H9 (cell line): ENCODE measurements around the gene SPINT1. TPM values are rescaled to one million over a fixed set of nuclear protein-coding genes. Genes with fewer than 3 reads are reported as not detected.

Experiments
- DNase-seq: peaks from one replicate; pipeline ENCODE4 v3.0.0-alpha.2; 2017
- H2AFZ ChIP-seq: one replicate; pipeline ENCODE4 v1.6.1; 2013; ENCODE audit warnings: mild to moderate bottlenecking, low read length, control low read depth, moderate library complexity
- H2AK5ac ChIP-seq: 2 replicates; pipeline ENCODE4 v1.6.1; 2013; ENCODE audit warnings: low read length, control low read depth, mixed read lengths; ENCODE audit not compliant: insufficient read length
- H2BK120ac ChIP-seq: one replicate; pipeline ENCODE4 v1.6.1; 2013; ENCODE audit warnings: low read depth, mild to moderate bottlenecking, low read length, control low read depth, inconsistent platforms; ENCODE audit not compliant: poor library complexity, severe bottlenecking
- H2BK12ac ChIP-seq: 2 replicates; pipeline ENCODE4 v1.6.1; 2013; ENCODE audit warnings: low read length, control low read depth, mixed read lengths, low read depth; ENCODE audit not compliant: insufficient read length
- H2BK15ac ChIP-seq: 2 replicates; pipeline ENCODE4 v1.6.1; 2013; ENCODE audit warnings: low read depth, low read length, control low read depth
- H2BK20ac ChIP-seq: one replicate; pipeline ENCODE4 v1.6.1; 2013; ENCODE audit warnings: low read depth, mild to moderate bottlenecking, low read length, control low read depth, inconsistent platforms; ENCODE audit not compliant: poor library complexity, severe bottlenecking
- H2BK5ac ChIP-seq: 2 replicates; pipeline ENCODE4 v1.6.1; 2013; ENCODE audit warnings: low read length, control low read depth, mixed read lengths; ENCODE audit not compliant: insufficient read length
- H3K14ac ChIP-seq: 2 replicates; pipeline ENCODE4 v1.6.1; 2013; ENCODE audit warnings: low read length, control low read depth; ENCODE audit not compliant: insufficient read depth
- H3K18ac ChIP-seq: 2 replicates; pipeline ENCODE4 v1.6.1; 2013; ENCODE audit warnings: low read depth, mild to moderate bottlenecking, mixed read lengths, low read length, control low read depth; ENCODE audit not compliant: insufficient read length
- H3K23ac ChIP-seq: 2 replicates; pipeline ENCODE4 v1.6.1; 2013; ENCODE audit warnings: low read length, control low read depth, mixed read lengths, low read depth; ENCODE audit not compliant: insufficient read length
- H3K23me2 ChIP-seq: 2 replicates; pipeline ENCODE4 v1.6.1; 2013; ENCODE audit warnings: low read depth, mild to moderate bottlenecking, mixed read lengths, low read length, control low read depth; ENCODE audit not compliant: insufficient read length, poor library complexity, severe bottlenecking
- H3K27ac ChIP-seq: 2 replicates; pipeline ENCODE4 v1.5.1; 2013; ENCODE audit warnings: low read length, control low read depth, mixed read lengths, low read depth; ENCODE audit not compliant: insufficient read length
- H3K27me3 ChIP-seq: 2 replicates; pipeline ENCODE4 v1.6.1; 2013; ENCODE audit warnings: low read length, control low read depth, inconsistent platforms; ENCODE audit not compliant: insufficient read depth
- H3K4ac ChIP-seq: 2 replicates; pipeline ENCODE4 v1.6.1; 2013; ENCODE audit warnings: low read depth, mild to moderate bottlenecking, control low read depth, inconsistent platforms, low read length, moderate library complexity
- H3K4me1 ChIP-seq: 2 replicates; pipeline ENCODE4 v1.6.1; 2013; ENCODE audit warnings: low read length, control low read depth, inconsistent platforms; ENCODE audit not compliant: insufficient read depth
- H3K4me2 ChIP-seq: 2 replicates; pipeline ENCODE4 v1.6.1; 2013; ENCODE audit warnings: low read length, control low read depth, mixed read lengths; ENCODE audit not compliant: insufficient read length, insufficient read depth
- H3K56ac ChIP-seq: 2 replicates; pipeline ENCODE4 v1.6.1; 2013; ENCODE audit warnings: low read depth, mild to moderate bottlenecking, mixed read lengths, low read length, control low read depth; ENCODE audit not compliant: insufficient read length
- H3K79me1 ChIP-seq: 2 replicates; pipeline ENCODE4 v1.6.1; 2013; ENCODE audit warnings: low read depth, mild to moderate bottlenecking, moderate library complexity, low read length, control low read depth, inconsistent platforms; ENCODE audit not compliant: insufficient read depth, poor library complexity, severe bottlenecking
- H3K79me2 ChIP-seq: 2 replicates; pipeline ENCODE4 v1.6.1; 2013; ENCODE audit warnings: low read length, control low read depth, inconsistent platforms; ENCODE audit not compliant: insufficient read depth
- H3K9ac ChIP-seq: 2 replicates; pipeline ENCODE4 v1.6.1; 2013; ENCODE audit warnings: low read length, control low read depth, mixed read lengths; ENCODE audit not compliant: insufficient read length; ENCODE audit errors: extremely low read depth
- H3K9me3 ChIP-seq: one replicate; pipeline ENCODE4 v1.6.1; 2013; ENCODE audit warnings: low read depth, low read length, inconsistent platforms; ENCODE audit not compliant: control insufficient read depth
- H3T11ph ChIP-seq: one replicate; pipeline ENCODE4 v1.6.1; 2013; ENCODE audit warnings: mild to moderate bottlenecking, low read length, control low read depth, inconsistent platforms
- H4K20me1 ChIP-seq: one replicate; pipeline ENCODE4 v1.6.1; 2013; ENCODE audit not compliant: control insufficient read depth, insufficient read length, insufficient read depth
- H4K5ac ChIP-seq: 2 replicates; pipeline ENCODE4 v1.6.1; 2013; ENCODE audit warnings: low read depth, mild to moderate bottlenecking, mixed read lengths, low read length, control low read depth; ENCODE audit not compliant: insufficient read length
- H4K8ac ChIP-seq: replicated peaks from 2 replicates; pipeline ENCODE4 v1.6.1; 2013; ENCODE audit warnings: low read length, control low read depth, mixed read lengths, low read depth; ENCODE audit not compliant: insufficient read length
- H4K91ac ChIP-seq: 2 replicates; pipeline ENCODE4 v1.6.1; 2013; ENCODE audit warnings: low read depth, mild to moderate bottlenecking, moderate library complexity, mixed read lengths, low read length, control low read depth; ENCODE audit not compliant: insufficient read length
- H3K27ac Mint-ChIP-seq, 3 experiments: 2 replicates in 2 of 3; 3 replicates in 1 of 3; pipeline ENCODE4 v1.8.0; 2020 to 2021; ENCODE audit warnings: mixed read lengths in 3 of 3, mild to moderate bottlenecking in 1 of 3, moderate library complexity in 1 of 3
- H3K27me3 Mint-ChIP-seq: 2 replicates; pipeline ENCODE4 v1.8.0; 2021; ENCODE audit warnings: low read depth, mild to moderate bottlenecking, moderate library complexity, mixed read lengths
- H3K36me3 Mint-ChIP-seq, 3 experiments: 2 replicates in 2 of 3; 3 replicates in 1 of 3; pipeline ENCODE4 v1.8.0; 2020 to 2021; ENCODE audit warnings: low read depth in 3 of 3, mixed read lengths in 3 of 3; ENCODE audit not compliant: insufficient read depth in 1 of 3
- H3K4me1 Mint-ChIP-seq, 2 experiments: 2 replicates each; pipeline ENCODE4 v1.8.0; 2020; ENCODE audit warnings: mixed read lengths in 2 of 2
- H3K4me3 Mint-ChIP-seq, 2 experiments: 2 replicates in 1 of 2; 3 replicates in 1 of 2; pipeline ENCODE4 v1.8.0; 2020 to 2021; ENCODE audit warnings: mild to moderate bottlenecking in 2 of 2, mixed read lengths in 2 of 2, moderate library complexity in 1 of 2
- H3K9me3 Mint-ChIP-seq, 2 experiments: 2 replicates in 1 of 2; 3 replicates in 1 of 2; pipeline ENCODE4 v1.8.0; 2020; ENCODE audit warnings: mild to moderate bottlenecking in 2 of 2, mixed read lengths in 2 of 2, moderate library complexity in 1 of 2
- CTCF ChIP-seq: fragments of 200-600 bp; sonication (generic); conservative IDR thresholded peaks from 3 replicates; pipeline ENCODE4 v1.8.0; 2021; ENCODE audit warnings: antibody characterized with exemption, mild to moderate bottlenecking
- WGBS: extraction: QIAGEN DNeasy Blood & Tissue Kit; methylation state at CpG from one replicate; pipeline ENCODE4 v1.1.7; 2013; ENCODE audit warnings: missing lambda C conversion rate, low lambda C conversion rate, mixed read lengths; ENCODE audit not compliant: insufficient read length; ENCODE audit errors: extremely low coverage; 5-methylcytosine and 5-hydroxymethylcytosine counted together
- total RNA-seq: library from RNA; stranded (reverse); gene quantifications from 2 replicates; pipeline ENCODE4 v1.2.1, GENCODE V29; 2021

SPINT1 gene
- total RNA-seq, 1 experiment from 2014 or later, result 130 TPM

- Histone ChIP-seq H2BK5ac (no peak overlapping the region), H2AK5ac (no peak overlapping the region), H2BK12ac (no peak overlapping the region), H2BK15ac (no peak overlapping the region), H3K23me2 (peaks cover 5% of the 10 kb centered on the region), H2BK120ac (no peak overlapping the region), H3K79me1 (no peaks in the 10 kb centered on the region), H3K18ac (no peak overlapping the region), H3K79me2 (no peaks in the 10 kb centered on the region), H4K8ac (no peak overlapping the region), H3K14ac (no peak overlapping the region), H3K9ac (no peak overlapping the region), H4K5ac (no peak overlapping the region), H4K20me1 (no peaks in the 10 kb centered on the region), H3K27me3 (no peaks in the 10 kb centered on the region), H3K4me2 (no peak overlapping the region), H2BK20ac (no peak overlapping the region), H4K91ac (no peak overlapping the region), H3T11ph (no peak overlapping the region), H3K23ac (no peak overlapping the region), H2AFZ (no peak overlapping the region), H3K56ac (no peak overlapping the region), H3K4me1 (peaks cover 3% of the 10 kb centered on the region), H3K27ac (no peak overlapping the region), H3K4ac (no peak overlapping the region), H3K9me3 (no peaks in the 10 kb centered on the region)
- no peak for DNase-seq
- no peak for TF ChIP-seq CTCF
- H3K27me3 Mint-ChIP-seq, result peaks cover 4% of the 10 kb centered on the region
- H3K4me3 Mint-ChIP-seq, result no peak overlapping the region
- H3K9me3 Mint-ChIP-seq, result no peaks in the 10 kb centered on the region
- peaks cover 6 to 7% of the 10 kb centered on the region in 2 experiments; a peak in 3 of 4 replicates for H3K4me1 Mint-ChIP-seq
- H3K36me3 Mint-ChIP-seq, result no peaks in the 10 kb centered on the region
- no CpG with 5 or more reads among the region's 5 CpGs for WGBS
- H3K27ac Mint-ChIP-seq, result peak overlapping the region in 1 of 3 experiments; percentile 80; a peak in 1 of 7 replicates
Observed at GRCh38 chr15:40838756-40839155, 5.1 kb upstream of the SPINT1 start.
